K562 (cell line): ENCODE results near the gene RFC2. TPM values are rescaled to one million over a fixed set of nuclear protein-coding genes. Genes with fewer than 3 reads are reported as not detected.
"Not testable (repeated sequence)": the region's sequence is repeated elsewhere in the genome, so short reads cannot be mapped to it uniquely, and the experiment has no call there.

Experiments used
- ATAC-seq: fragments of 200-7000 bp; cut with Tn5 transposase; 3 replicates; pipeline ENCODE4 v1.9.1; 2020; ENCODE audit warnings: moderate library complexity
- BruUV-seq: library from RNA; stranded (reverse); fragments of 400-500 nt; replicated peaks from 2 replicates; lab custom pipeline; 2021; lab: Mats Ljungman, UMichigan
- CTCF ChIA-PET: fragments of 300-600 bp; formaldehyde crosslinking; extraction: SDS; loops from one replicate; lab custom pipeline; 2021; ENCODE audit warnings: low intra/inter-chr PET ratio; lab: Yijun Ruan, JAX
- POLR2A ChIA-PET: fragments of 300-600, 350-650 bp; sonication (Branson Sonifier 250); formaldehyde crosslinking; extraction: SDS; loops from one replicate; lab custom pipeline; 2021; ENCODE audit warnings: antibody characterized with exemption, inconsistent platforms; lab: Yijun Ruan, JAX
- DNase-seq, 4 experiments: peaks; one replicate each; pipeline versions ENCODE4 v3.0.0 to v3.0.0-alpha.2; 2011 to 2018; ENCODE audit warnings: low spot score in 3 of 4, mixed read lengths in 3 of 4; ENCODE audit errors: extremely low read depth in 1 of 4
- FAIRE-seq: peaks from 2 replicates; lab custom pipeline; 2011; peaks lifted over from hg19 to GRCh38; lab: Jason Lieb, UNC
- H2AFZ ChIP-seq: 2 replicates; pipeline ENCODE4 v1.6.0; 2011; ENCODE audit warnings: low read depth, low read length, control low read depth, inconsistent platforms
- H3K27ac ChIP-seq: fragments of 200-600 bp; 3 replicates; pipeline ENCODE4 v1.8.0; 2011; ENCODE audit warnings: low read depth, mild to moderate bottlenecking, control low read depth, inconsistent platforms, low read length, moderate library complexity, mixed read lengths; ENCODE audit errors: extremely low read depth
- H3K27me3 ChIP-seq, 2 experiments: fragments of 300-600 bp in 1 of 2; 2 replicates in 1 of 2; 3 replicates in 1 of 2; pipeline versions ENCODE4 v1.6.0 to v1.8.0; 2011; ENCODE audit warnings: inconsistent platforms in 2 of 2, low read length in 2 of 2, mild to moderate bottlenecking in 1 of 2, mixed read lengths in 1 of 2, moderate library complexity in 1 of 2; ENCODE audit not compliant: control insufficient read depth in 2 of 2, insufficient read depth in 2 of 2
- H3K36me3 ChIP-seq: fragments of 300-600 bp; 3 replicates; pipeline ENCODE4 v1.8.0; 2011; ENCODE audit warnings: mild to moderate bottlenecking, low read length, inconsistent platforms; ENCODE audit not compliant: control insufficient read depth, insufficient read depth
- H3K4me1 ChIP-seq, 2 experiments: fragments of 200-600 bp in 1 of 2; replicated peaks in 1 of 2; 2 replicates in 1 of 2; 3 replicates in 1 of 2; pipeline versions ENCODE4 v1.5.1 to v1.8.0; 2011; ENCODE audit warnings: inconsistent platforms in 2 of 2, low read length in 2 of 2, mild to moderate bottlenecking in 1 of 2, mixed read lengths in 1 of 2, moderate library complexity in 1 of 2; ENCODE audit not compliant: control insufficient read depth in 2 of 2, insufficient read depth in 2 of 2
- H3K4me2 ChIP-seq: 2 replicates; pipeline ENCODE4 v1.6.1; 2011; ENCODE audit warnings: low read length, control low read depth, inconsistent platforms, mixed read lengths; ENCODE audit not compliant: insufficient read depth
- H3K4me3 ChIP-seq: fragments of 200-600 bp; sonication (generic), shearing (Covaris generic); 2 replicates; pipeline ENCODE4 v1.5.1; 2016; ENCODE audit warnings: control low read depth, inconsistent platforms
- H3K79me2 ChIP-seq: fragments of 200-600 bp; 3 replicates; pipeline ENCODE4 v1.8.0; 2011; ENCODE audit warnings: low read length, inconsistent platforms; ENCODE audit not compliant: control insufficient read depth, insufficient read depth
- H3K9ac ChIP-seq, 2 experiments: 2 replicates each; pipeline versions ENCODE4 v1.6.0 to v1.6.1; 2011; ENCODE audit warnings: low read depth in 2 of 2, low read length in 2 of 2, control low read depth in 1 of 2, inconsistent platforms in 1 of 2, mild to moderate bottlenecking in 1 of 2, mixed read lengths in 1 of 2; ENCODE audit not compliant: insufficient read depth in 1 of 2
- H3K9me1 ChIP-seq: one replicate; pipeline ENCODE4 v1.6.0; 2011; ENCODE audit warnings: inconsistent platforms, mild to moderate bottlenecking, low read length, moderate library complexity; ENCODE audit not compliant: control insufficient read depth, insufficient read depth
- H3K9me3 ChIP-seq: replicated peaks from 2 replicates; pipeline ENCODE4 v1.5.1; 2011; ENCODE audit warnings: low read depth, low read length, inconsistent platforms; ENCODE audit not compliant: control insufficient read depth, insufficient read depth
- H4K20me1 ChIP-seq: replicated peaks from 2 replicates; pipeline ENCODE4 v1.6.1; 2011; ENCODE audit warnings: low read length, inconsistent platforms, mixed read lengths; ENCODE audit not compliant: control insufficient read depth, insufficient read depth
- WGBS: fragments of 100-300 bp; shearing (Covaris generic); methylation state at CpG from one replicate; pipeline ENCODE4 v1.1.6; 2016; ENCODE audit warnings: low coverage, mixed read lengths; ENCODE audit not compliant: insufficient coverage; ENCODE audit errors: missing lambda C conversion rate; 5-methylcytosine and 5-hydroxymethylcytosine counted together
- in situ Hi-C: fragments of 300-500 bp; cut with MboI; formaldehyde crosslinking; loops from 4 replicates; pipeline ENCODE4 v1.15.0; 2018; ENCODE audit warnings: inconsistent platforms, mixed read lengths
- intact Hi-C: fragments of 100-400 bp; cut with micrococcal nuclease; formaldehyde crosslinking; loops from 2 replicates; pipeline ENCODE4 v1.14.2; 2022
- polyA plus RNA-seq, 8 experiments: library from polyadenylated mRNA; depleted of rRNA in 4 of 8; stranded (reverse) in 5 of 8; unstranded in 3 of 8; fragments of >200 nt; fragmentation: Nextera tagmentation in 2 of 8; fragmentation: Illumina TruSeq in 1 of 8; extraction: Ambion mirVana in 2 of 8; extraction: Trizol in 1 of 8; gene quantifications; 2 replicates each; pipeline versions ENCODE4 v1.2.1 to v1.2.3, GENCODE V29; 2011 to 2014; ENCODE audit warnings: inconsistent platforms in 1 of 8, missing spikeins in 1 of 8
- total RNA-seq, 7 experiments: library from RNA; depleted of rRNA in 6 of 7; stranded (reverse); fragments of >200 nt in 6 of 7; fragmentation: Illumina TruSeq in 2 of 7; extraction: Trizol in 2 of 7; gene quantifications; 2 replicates each; pipeline versions ENCODE4 v1.2.1 to v1.2.3, GENCODE V29; 2011 to 2021; ENCODE audit warnings: low replicate concordance in 1 of 7
- TF ChIP-seq, protein P1 (sequence below), 2 experiments: fragments of 450-650 bp; IDR thresholded peaks; 2 replicates each; pipeline ENCODE4 v1.6.1; 2016; ENCODE audit warnings: mild to moderate bottlenecking in 2 of 2, borderline replicate concordance in 1 of 2, low read depth in 1 of 2, moderate library complexity in 1 of 2

Gene RFC2
- total and polyA plus RNA-seq, 9 of the 15 experiments (the other 6 are each of a cell fraction or from before 2014, with no cell fraction given): 32.5 to 161 (median 102) TPM

DNA sequence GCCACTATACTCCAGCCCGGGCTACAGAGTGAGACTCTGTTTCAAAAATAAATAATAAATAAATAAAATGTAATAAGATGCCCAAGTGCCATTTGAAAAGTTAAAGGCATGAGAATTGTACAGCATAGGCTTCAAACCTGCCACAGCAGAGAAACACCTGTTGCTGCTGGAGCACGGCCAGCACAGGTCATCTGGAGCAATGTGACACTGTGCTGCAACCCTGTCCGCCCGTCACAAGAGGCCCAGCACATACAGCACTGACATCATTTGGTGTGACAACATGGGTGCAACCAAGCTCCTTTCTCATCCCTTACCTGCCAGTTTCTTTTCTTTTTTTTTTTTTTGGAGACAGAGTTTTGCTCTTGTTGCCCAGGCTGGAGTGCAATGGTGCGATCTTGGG, 1.3 kb downstream of the RFC2 start (continued):
- TF ChIP-seq, protein P1, sequence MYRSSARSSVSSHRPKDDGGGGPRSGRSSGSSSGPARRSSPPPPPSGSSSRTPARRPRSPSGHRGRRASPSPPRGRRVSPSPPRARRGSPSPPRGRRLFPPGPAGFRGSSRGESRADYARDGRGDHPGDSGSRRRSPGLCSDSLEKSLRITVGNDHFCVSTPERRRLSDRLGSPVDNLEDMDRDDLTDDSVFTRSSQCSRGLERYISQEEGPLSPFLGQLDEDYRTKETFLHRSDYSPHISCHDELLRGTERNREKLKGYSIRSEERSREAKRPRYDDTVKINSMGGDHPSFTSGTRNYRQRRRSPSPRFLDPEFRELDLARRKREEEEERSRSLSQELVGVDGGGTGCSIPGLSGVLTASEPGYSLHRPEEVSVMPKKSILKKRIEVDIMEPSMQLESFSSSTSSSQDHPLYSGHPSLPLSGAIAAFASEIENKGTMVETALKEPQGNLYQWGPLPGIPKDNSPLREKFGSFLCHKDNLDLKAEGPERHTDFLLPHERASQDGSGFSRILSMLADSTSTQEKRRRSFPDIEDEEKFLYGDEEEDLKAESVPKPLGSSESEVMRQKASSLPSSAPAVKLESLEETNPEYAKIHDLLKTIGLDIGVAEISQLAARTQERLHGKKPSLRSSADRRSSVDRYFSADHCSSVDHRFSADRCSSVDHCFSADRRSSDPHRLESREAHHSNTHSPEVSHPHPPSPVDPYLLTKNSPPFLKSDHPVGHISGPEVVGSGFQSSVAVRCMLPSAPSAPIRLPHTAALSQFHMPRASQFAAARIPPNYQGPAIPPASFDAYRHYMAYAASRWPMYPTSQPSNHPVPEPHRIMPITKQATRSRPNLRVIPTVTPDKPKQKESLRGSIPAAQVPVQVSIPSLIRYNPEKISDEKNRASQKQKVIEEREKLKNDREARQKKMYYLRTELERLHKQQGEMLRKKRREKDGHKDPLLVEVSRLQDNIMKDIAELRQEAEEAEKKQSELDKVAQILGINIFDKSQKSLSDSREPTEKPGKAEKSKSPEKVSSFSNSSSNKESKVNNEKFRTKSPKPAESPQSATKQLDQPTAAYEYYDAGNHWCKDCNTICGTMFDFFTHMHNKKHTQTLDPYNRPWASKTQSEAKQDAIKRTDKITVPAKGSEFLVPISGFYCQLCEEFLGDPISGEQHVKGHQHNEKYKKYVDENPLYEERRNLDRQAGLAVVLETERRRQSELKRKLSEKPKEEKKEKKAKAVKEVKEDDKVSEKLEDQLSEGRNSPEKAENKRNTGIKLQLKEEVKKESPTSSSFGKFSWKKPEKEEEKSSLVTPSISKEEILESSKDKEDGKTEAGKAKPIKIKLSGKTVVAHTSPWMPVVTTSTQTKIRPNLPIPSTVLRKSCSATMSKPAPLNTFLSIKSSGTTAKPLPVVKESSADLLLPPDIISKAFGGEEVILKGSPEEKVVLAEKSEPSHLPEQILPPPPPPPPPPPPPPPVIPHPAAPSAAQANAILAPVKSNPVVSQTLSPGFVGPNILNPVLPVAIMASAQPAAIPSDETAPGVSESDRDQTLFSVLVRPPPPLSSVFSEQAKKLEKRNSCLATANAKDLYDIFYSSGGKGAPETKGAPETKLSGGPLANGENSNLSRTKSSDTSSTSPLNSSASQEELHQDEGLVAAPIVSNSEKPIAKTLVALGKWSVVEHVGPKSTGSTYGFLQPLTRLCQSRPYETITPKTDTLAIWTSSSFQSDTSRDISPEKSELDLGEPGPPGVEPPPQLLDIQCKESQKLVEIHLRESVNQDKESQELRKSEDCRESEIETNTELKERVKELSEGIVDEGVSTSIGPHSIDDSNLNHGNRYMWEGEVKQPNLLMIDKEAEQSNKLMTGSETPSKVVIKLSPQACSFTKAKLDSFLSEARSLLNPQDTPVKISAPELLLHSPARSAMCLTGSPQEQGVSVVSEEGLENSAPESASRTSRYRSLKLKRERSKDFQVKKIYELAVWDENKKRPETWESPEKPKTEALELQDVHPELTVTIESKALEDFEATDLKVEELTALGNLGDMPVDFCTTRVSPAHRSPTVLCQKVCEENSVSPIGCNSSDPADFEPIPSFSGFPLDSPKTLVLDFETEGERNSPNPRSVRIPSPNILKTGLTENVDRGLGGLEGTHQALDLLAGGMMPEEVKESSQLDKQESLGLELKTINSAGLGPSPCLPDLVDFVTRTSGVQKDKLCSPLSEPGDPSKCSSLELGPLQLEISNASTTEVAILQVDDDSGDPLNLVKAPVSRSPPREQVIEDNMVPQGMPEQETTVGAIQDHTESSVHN (IDR thresholded peaks at IDR 0.05; ENCODE audit: borderline replicate concordance in 1 of 2, low read depth in 1 of 2): no peak

DNA sequence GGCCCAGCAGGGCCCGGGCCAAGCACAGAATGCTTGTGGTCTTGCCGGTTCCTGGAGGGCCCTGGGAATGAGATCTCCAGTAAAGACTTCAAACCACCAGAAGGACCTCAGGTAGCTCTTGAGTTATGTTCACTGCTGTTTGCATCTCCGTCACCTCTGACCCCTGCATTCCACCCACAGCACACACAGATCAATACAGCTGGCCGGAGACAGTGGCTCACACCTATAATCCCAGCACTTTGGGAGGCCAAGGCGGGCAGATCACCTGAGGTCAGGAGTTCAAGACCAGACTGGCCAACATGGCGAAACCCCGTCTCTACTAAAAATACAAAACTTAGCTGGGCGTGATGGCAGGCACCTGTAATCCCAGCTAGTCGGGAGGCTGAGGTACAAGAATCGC, 5.1 kb downstream of the RFC2 start:
- WGBS: 95% methylated on average over 9 of the region's 10 CpGs
- H3K4me1 ChIP-seq: peaks cover 9 to 12% of the 10 kb centered on the region in 2 experiments; a peak in 3 of 5 replicates
- H3K27ac ChIP-seq, H3K27me3 ChIP-seq, H3K4me3 ChIP-seq, intact Hi-C loops, H3K9me3 ChIP-seq, FAIRE-seq, DNase-seq, CTCF ChIA-PET, H3K9me1 ChIP-seq, ATAC-seq, H3K9ac ChIP-seq, H2AFZ ChIP-seq, in situ Hi-C loops, H3K4me2 ChIP-seq, H4K20me1 ChIP-seq: not testable (repeated sequence)
- H3K79me2 ChIP-seq: peaks cover 27% of the 10 kb centered on the region
- POLR2A ChIA-PET: interaction anchor here (0.7 kb wide), 1 partner anchor 58 kb away, joined by 3 read pairs; no protein-coding TSS in a partner anchor
- TSS peak; percentile 27 for BruUV-seq
- peaks cover 75% of the 10 kb centered on the region for H3K36me3 ChIP-seq
